GM12878 (cell line): ENCODE data around the gene PPP3CA.

ENCODE experiments used
- CTCF ChIP-seq, 3 experiments: IDR thresholded peaks in 2 of 3; conservative IDR thresholded peaks in 1 of 3; 2 replicates each; pipeline ENCODE4 v1.5.1; 2011; ENCODE audit warnings: low read depth in 3 of 3, low read length in 3 of 3, mild to moderate bottlenecking in 3 of 3, control low read depth in 2 of 3, moderate library complexity in 2 of 3, inconsistent platforms in 1 of 3, mixed read lengths in 1 of 3; ENCODE audit not compliant: control insufficient read depth in 2 of 3, insufficient read depth in 1 of 3; ENCODE audit errors: extremely low read depth in 1 of 3
- EZH2 ChIP-seq: IDR thresholded peaks from 2 replicates; pipeline ENCODE4 v1.6.1; 2012; ENCODE audit warnings: low read depth, mild to moderate bottlenecking, control low read depth, inconsistent platforms, low read length, borderline replicate concordance; ENCODE audit not compliant: control insufficient read depth
- NBN ChIP-seq: fragments of 450-650 bp; IDR thresholded peaks from 2 replicates; pipeline ENCODE4 v1.6.1; 2016
- RAD21 ChIP-seq: IDR thresholded peaks from 2 replicates; pipeline ENCODE4 v1.6.1; 2011; ENCODE audit warnings: mild to moderate bottlenecking, low read depth, low read length, moderate library complexity; ENCODE audit not compliant: insufficient read depth
- SMAD1 ChIP-seq: fragments of 450-650 bp; IDR thresholded peaks from 2 replicates; pipeline ENCODE4 v1.6.1; 2018; ENCODE audit warnings: mild to moderate bottlenecking, low read depth; ENCODE audit not compliant: partially characterized antibody
- SMC3 ChIP-seq: IDR thresholded peaks from 2 replicates; pipeline ENCODE4 v1.6.1; 2011; ENCODE audit warnings: low read length, improper control_type of control experiment, borderline replicate concordance

- TF ChIP-seq NBN, result no peak
- no peak for TF ChIP-seq SMC3
- TF ChIP-seq CTCF (IDR thresholded peaks at IDR 0.05 in 2 of 3, conservative IDR thresholded peaks at IDR 0.05 in 1 of 3; ENCODE audit: control insufficient read depth in 2 of 3, extremely low read depth in 1 of 3, insufficient read depth in 1 of 3, low read depth in 3 of 3, low read length in 3 of 3), result no peak
- no peak for TF ChIP-seq RAD21
- no peak for TF ChIP-seq SMAD1
- no peak for TF ChIP-seq EZH2
Measured at GRCh38 chr4:101178731-101179130, 168.6 kb downstream of the PPP3CA start.
